H1 (cell line): Measurements from ENCODE around the gene CTDP1. TPM values are rescaled to one million over a fixed set of nuclear protein-coding genes. Genes with fewer than 3 reads are reported as not detected.
A peak's percentile ranks its signal among the peaks of the same experiment; 100 is the strongest.

Experiments used
- CTCF ChIA-PET: fragments of 300-600 bp; sonication (Branson Sonifier 250); formaldehyde crosslinking; loops from one replicate; lab custom pipeline; 2021; ENCODE audit not compliant: partially characterized antibody; lab: Charles Lee
- POLR2A ChIA-PET: fragments of 300-600 bp; sonication (Branson Sonifier 250); formaldehyde crosslinking; loops from one replicate; lab custom pipeline; 2021; ENCODE audit warnings: inconsistent platforms; ENCODE audit not compliant: partially characterized antibody; lab: Charles Lee
- DNase-seq, 2 experiments: peaks; one replicate each; pipeline versions ENCODE4 v3.0.0 to v3.0.0-alpha.2; 2010 to 2022; ENCODE audit warnings: low spot score in 2 of 2, low read depth in 1 of 2, mixed read lengths in 1 of 2
- FAIRE-seq: peaks from 2 replicates; lab custom pipeline; 2011; peaks lifted over from hg19 to GRCh38; lab: Jason Lieb, UNC
- H2AFZ ChIP-seq: 2 replicates; pipeline ENCODE4 v1.8.1; 2012; ENCODE audit warnings: low read length, inconsistent platforms
- H2AK5ac ChIP-seq: 2 replicates; pipeline ENCODE4 v1.6.1; 2013; ENCODE audit warnings: low read depth, low read length
- H2BK120ac ChIP-seq: replicated peaks from 2 replicates; pipeline ENCODE3; 2013; ENCODE audit warnings: low read depth, low read length, inconsistent platforms
- H2BK12ac ChIP-seq: 2 replicates; pipeline ENCODE4 v1.6.1; 2013; ENCODE audit warnings: low read depth, low read length
- H2BK15ac ChIP-seq: 2 replicates; pipeline ENCODE4 v1.6.1; 2013; ENCODE audit warnings: low read length
- H2BK20ac ChIP-seq: 2 replicates; pipeline ENCODE4 v1.6.1; 2013; ENCODE audit warnings: low read length
- H2BK5ac ChIP-seq: 2 replicates; pipeline ENCODE4 v1.6.1; 2013; ENCODE audit warnings: low read depth, low read length
- H3K14ac ChIP-seq: 2 replicates; pipeline ENCODE4 v1.6.1; 2013; ENCODE audit warnings: inconsistent platforms; ENCODE audit not compliant: insufficient read length
- H3K18ac ChIP-seq: 2 replicates; pipeline ENCODE4 v1.6.1; 2013; ENCODE audit warnings: low read length; ENCODE audit errors: extremely low read depth
- H3K23ac ChIP-seq: 2 replicates; pipeline ENCODE4 v1.6.1; 2013; ENCODE audit warnings: inconsistent platforms; ENCODE audit not compliant: insufficient read length
- H3K23me2 ChIP-seq: 2 replicates; pipeline ENCODE4 v1.6.1; 2013; ENCODE audit warnings: low read depth, low read length
- H3K27ac ChIP-seq: 2 replicates; pipeline ENCODE4 v1.6.1; 2011; ENCODE audit warnings: low read depth, low read length, inconsistent platforms
- H3K27me3 ChIP-seq, 4 experiments: replicated peaks in 1 of 4; 1 replicate in 1 of 4; 2 replicates in 3 of 4; pipeline versions ENCODE4 v1.6.1 to v1.8.1; 2011 to 2013; ENCODE audit warnings: low read length in 3 of 4, mild to moderate bottlenecking in 3 of 4, inconsistent platforms in 2 of 4, mixed read lengths in 2 of 4, moderate library complexity in 1 of 4; ENCODE audit not compliant: control insufficient read depth in 3 of 4, insufficient read depth in 3 of 4; ENCODE audit errors: extremely low read depth in 1 of 4
- H3K36me3 ChIP-seq, 4 experiments: 2 replicates each; pipeline versions ENCODE4 v1.6.1 to v1.8.1; 2011 to 2013; ENCODE audit warnings: mild to moderate bottlenecking in 4 of 4, low read length in 3 of 4, moderate library complexity in 2 of 4, control low read depth in 1 of 4, inconsistent platforms in 1 of 4; ENCODE audit not compliant: insufficient read depth in 4 of 4, control insufficient read depth in 2 of 4
- H3K4ac ChIP-seq: replicated peaks from 2 replicates; pipeline ENCODE3; 2013; ENCODE audit warnings: low read length, low read depth, mixed read lengths, inconsistent platforms; ENCODE audit not compliant: insufficient read length
- H3K4me1 ChIP-seq, 4 experiments: replicated peaks in 1 of 4; 1 replicate in 1 of 4; 2 replicates in 3 of 4; pipeline versions ENCODE4 v1.6.1 to v1.8.1; 2011 to 2013; ENCODE audit warnings: low read length in 3 of 4, inconsistent platforms in 2 of 4, mixed read lengths in 1 of 4; ENCODE audit not compliant: insufficient read depth in 4 of 4, control insufficient read depth in 3 of 4
- H3K4me2 ChIP-seq, 2 experiments: 2 replicates each; pipeline versions ENCODE4 v1.6.1 to v1.8.1; 2011 to 2013; ENCODE audit warnings: low read depth in 2 of 2, low read length in 2 of 2, control low read depth in 1 of 2, inconsistent platforms in 1 of 2, mild to moderate bottlenecking in 1 of 2; ENCODE audit not compliant: insufficient read depth in 1 of 2
- H3K4me3 ChIP-seq, 4 experiments: fragments of 200-600, 300-600 bp in 1 of 4; sonication (generic), shearing (Covaris generic), sonication (Bioruptor Twin) in 1 of 4; 2 replicates each; pipeline versions ENCODE4 v1.5.1 to v1.8.1; 2011 to 2016; ENCODE audit warnings: low read length in 4 of 4, low read depth in 3 of 4, control low read depth in 2 of 4, inconsistent platforms in 2 of 4, mild to moderate bottlenecking in 2 of 4, mixed read lengths in 1 of 4, moderate library complexity in 1 of 4; ENCODE audit not compliant: insufficient read depth in 2 of 4; ENCODE audit errors: extremely low read depth in 1 of 4
- H3K56ac ChIP-seq: replicated peaks from 2 replicates; pipeline ENCODE3; 2013; ENCODE audit warnings: low read depth, mild to moderate bottlenecking, mixed read lengths, low read length, inconsistent platforms; ENCODE audit not compliant: insufficient read length
- H3K79me1 ChIP-seq: 2 replicates; pipeline ENCODE4 v1.6.1; 2013; ENCODE audit warnings: low read depth, low read length, control low read depth
- H3K79me2 ChIP-seq, 2 experiments: 2 replicates each; pipeline versions ENCODE4 v1.6.1 to v1.8.1; 2012 to 2013; ENCODE audit warnings: low read length in 2 of 2, mild to moderate bottlenecking in 2 of 2, inconsistent platforms in 1 of 2; ENCODE audit not compliant: insufficient read depth in 2 of 2, control insufficient read depth in 1 of 2
- H3K9ac ChIP-seq, 4 experiments: replicated peaks in 1 of 4; 1 replicate in 1 of 4; 2 replicates in 3 of 4; pipeline versions ENCODE4 v1.6.1 to v1.8.1; 2011 to 2013; ENCODE audit warnings: low read depth in 3 of 4, low read length in 3 of 4, control low read depth in 2 of 4, mild to moderate bottlenecking in 2 of 4, moderate library complexity in 2 of 4, inconsistent platforms in 1 of 4; ENCODE audit errors: extremely low read depth in 1 of 4
- H3K9me3 ChIP-seq, 2 experiments: 2 replicates each; pipeline versions ENCODE4 v1.6.1 to v1.8.1; 2012 to 2013; ENCODE audit warnings: mild to moderate bottlenecking in 2 of 2, moderate library complexity in 2 of 2, control low read depth in 1 of 2, inconsistent platforms in 1 of 2, low read depth in 1 of 2, low read length in 1 of 2, mixed read lengths in 1 of 2; ENCODE audit not compliant: insufficient read depth in 2 of 2
- H4K20me1 ChIP-seq, 2 experiments: replicated peaks in 1 of 2; 2 replicates each; pipeline versions ENCODE3 to v1.8.1; 2011 to 2013; ENCODE audit warnings: inconsistent platforms in 2 of 2, low read length in 2 of 2, mild to moderate bottlenecking in 1 of 2; ENCODE audit not compliant: insufficient read depth in 2 of 2, control insufficient read depth in 1 of 2
- H4K5ac ChIP-seq: 2 replicates; pipeline ENCODE4 v1.6.1; 2013; ENCODE audit warnings: low read length, low read depth, mixed read lengths, inconsistent platforms; ENCODE audit not compliant: insufficient read length
- H4K8ac ChIP-seq: 2 replicates; pipeline ENCODE4 v1.8.0; 2013; ENCODE audit warnings: mild to moderate bottlenecking, moderate library complexity, low read length, inconsistent platforms; ENCODE audit not compliant: insufficient read depth; ENCODE audit errors: extremely low read depth
- H4K91ac ChIP-seq: replicated peaks from 2 replicates; pipeline ENCODE3; 2013; ENCODE audit warnings: low read length, mixed read lengths, inconsistent platforms; ENCODE audit not compliant: insufficient read length
- WGBS, 2 experiments: shearing (Covaris generic) in 1 of 2; methylation state at CpG; one replicate each; pipeline versions ENCODE4 v1.1.6 to v1.1.7; 2013 to 2015; ENCODE audit warnings: low lambda C conversion rate in 2 of 2, mixed read lengths in 2 of 2, inconsistent platforms in 1 of 2, low coverage in 1 of 2, missing lambda C conversion rate in 1 of 2; ENCODE audit not compliant: insufficient replicate concordance in 2 of 2, insufficient coverage in 1 of 2, insufficient read length in 1 of 2; ENCODE audit errors: extremely low coverage in 1 of 2, missing lambda C conversion rate in 1 of 2; 5-methylcytosine and 5-hydroxymethylcytosine counted together
- polyA plus RNA-seq, 7 experiments: library from polyadenylated mRNA; depleted of rRNA in 3 of 7; stranded (reverse) in 5 of 7; unstranded in 2 of 7; fragments of >200 nt in 5 of 7; fragments of 200-250 nt in 2 of 7; gene quantifications; 1 replicate in 5 of 7; 2 replicates in 1 of 7; 4 replicates in 1 of 7; pipeline versions ENCODE4 v1.2.1 to v1.2.3, GENCODE V29; 2011 to 2013; ENCODE audit warnings: missing spikeins in 2 of 7, mixed read lengths in 2 of 7
- total RNA-seq: library from RNA; stranded (reverse); fragmentation: NEBNext Ultra II Directional; extraction: Animal tissue kit (Norgen Biotek cat#: 25700); gene quantifications from 2 replicates; pipeline ENCODE4 v1.2.1, GENCODE V29; 2021

Gene CTDP1
- total and polyA plus RNA-seq, 2 of the 8 experiments (the other 6 are each of a cell fraction or from before 2014, with no cell fraction given), result 16.6 to 37.0 TPM

- no peak overlapping the region for H3K23ac ChIP-seq
- no peak overlapping the region for H3K56ac ChIP-seq
- no peak overlapping the region for H2AFZ ChIP-seq
- peaks cover 0 to 6% of the 10 kb centered on the region in 2 experiments; a peak in 2 of 4 replicates for H3K9me3 ChIP-seq
- no peak for DNase-seq
- H3K27me3 ChIP-seq, result peaks cover 0 to 19% (median 13%) of the 10 kb centered on the region in 4 experiments; a peak in 5 of 7 replicates
- H2BK12ac ChIP-seq, result no peak overlapping the region
- H3K18ac ChIP-seq, result no peak overlapping the region
- H3K4ac ChIP-seq, result no peak overlapping the region
- H3K4me2 ChIP-seq, result no peak overlapping the region
- H2BK20ac ChIP-seq, result no peak overlapping the region
- H4K5ac ChIP-seq, result no peak overlapping the region
- H3K27ac ChIP-seq, result no peak overlapping the region
- no peak overlapping the region; the same call in 1 of the 2 replicates for H2AK5ac ChIP-seq
- H3K79me2 ChIP-seq, result no peaks in the 10 kb centered on the region
- H4K8ac ChIP-seq, result 0 out of 2 replicates have a peak overlapping the region, but pooled peaks have one; percentile 18
- no peaks in the 10 kb centered on the region for H3K79me1 ChIP-seq
- peaks cover 10% of the 10 kb centered on the region; the same call in 1 of the 2 replicates for H3K23me2 ChIP-seq
- CTCF ChIA-PET, result interaction anchor here (0.8 to 1.7 kb wide), 3 partner anchors 10 to 256 kb away, joined by 3 to 5 read pairs (median 3); no protein-coding TSS in a partner anchor
- 92% methylated on average over 23 of the region's 23 CpGs; no CpG with 5 or more reads in 1 of the 2 experiments for WGBS, 2 experiments
- no peak overlapping the region for H3K4me3 ChIP-seq
- H4K20me1 ChIP-seq, result peaks cover 0 to 2% of the 10 kb centered on the region in 2 experiments
- H2BK120ac ChIP-seq, result no peak overlapping the region
- H3K14ac ChIP-seq, result no peak overlapping the region
- no peaks in the 10 kb centered on the region for H3K36me3 ChIP-seq
- H2BK5ac ChIP-seq, result no peak overlapping the region
- no peak overlapping the region for H3K9ac ChIP-seq
- POLR2A ChIA-PET, result interaction anchor here (0.9 kb wide), 1 partner anchor 47 kb away, joined by 3 read pairs; no protein-coding TSS in a partner anchor
- no peak for FAIRE-seq
- peaks cover 0 to 2% (median 0%) of the 10 kb centered on the region in 4 experiments; a peak in 1 of 7 replicates for H3K4me1 ChIP-seq
- no peak overlapping the region for H2BK15ac ChIP-seq
- H4K91ac ChIP-seq, result no peak overlapping the region
Observed at GRCh38 chr18:79634593-79635426, 44.8 kb upstream of the CTDP1 start.
